Adipose tissue (tissue), 3 donors: ENCODE results near the gene HS6ST2. TPM values are rescaled to one million over a fixed set of nuclear protein-coding genes. Genes with fewer than 3 reads are reported as not detected.

Experiments
- H3K27ac ChIP-seq: one replicate; pipeline ENCODE4 v1.5.1; 2013; ENCODE audit warnings: low read depth, low read length
- WGBS, 3 donors: extraction: QIAGEN DNeasy Blood & Tissue Kit; methylation state at CpG; one replicate each; pipeline ENCODE4 v1.1.7; 2013; 5-methylcytosine and 5-hydroxymethylcytosine counted together
- polyA plus RNA-seq, 3 donors: library from polyadenylated mRNA; stranded (reverse); fragments of 200-250 nt; gene quantifications; one replicate each; pipeline ENCODE4 v1.2.3, GENCODE V29; 2013
- donor health status: healthy with polysubstance abuse.
- donor health status: Bipolar disorder and iron deficiency.
- donor health status: healthy.

HS6ST2 gene
- polyA plus RNA-seq, 3 donors: 0.10 to 0.59 TPM; not detected in 1

GRCh38 chrX:132757066-132757623 lies 201.3 kb downstream of the HS6ST2 start:
- 47 to 68% (median 50%) methylated on average over 3 of the region's 3 CpGs for WGBS, 3 donors
- H3K27ac ChIP-seq: no peak overlapping the region

DNA sequence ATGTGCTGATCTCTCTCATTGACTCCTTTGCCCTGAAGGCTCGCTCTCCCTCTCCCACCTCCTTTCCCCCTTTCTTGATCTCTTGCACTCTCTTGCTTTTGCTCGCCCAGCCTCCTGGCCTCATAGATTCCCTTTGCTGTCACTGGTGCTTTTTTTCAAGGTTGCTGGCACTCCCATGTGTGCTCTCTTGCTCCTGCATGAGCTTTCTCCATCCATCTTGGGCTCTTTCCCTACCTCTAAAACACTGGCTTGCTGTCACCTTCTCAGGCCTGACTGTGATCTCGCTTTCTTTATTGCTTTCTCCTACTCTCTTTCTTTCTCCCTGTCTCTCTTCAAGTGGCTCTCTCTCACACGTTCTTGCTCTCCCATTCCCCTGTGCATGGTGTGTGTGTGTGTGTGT lies 202.0 kb downstream of the HS6ST2 start:
- WGBS, 3 donors: 65 to 87% (median 86%) methylated on average over 4 of the region's 4 CpGs
- H3K27ac ChIP-seq: no peak overlapping the region

GRCh38 chrX:132751063-132751690 lies 207.3 kb downstream of the HS6ST2 start:
- H3K27ac ChIP-seq: no peak overlapping the region
- 31 to 74% (median 70%) methylated on average over 3 of the region's 3 CpGs for WGBS, 3 donors

DNA sequence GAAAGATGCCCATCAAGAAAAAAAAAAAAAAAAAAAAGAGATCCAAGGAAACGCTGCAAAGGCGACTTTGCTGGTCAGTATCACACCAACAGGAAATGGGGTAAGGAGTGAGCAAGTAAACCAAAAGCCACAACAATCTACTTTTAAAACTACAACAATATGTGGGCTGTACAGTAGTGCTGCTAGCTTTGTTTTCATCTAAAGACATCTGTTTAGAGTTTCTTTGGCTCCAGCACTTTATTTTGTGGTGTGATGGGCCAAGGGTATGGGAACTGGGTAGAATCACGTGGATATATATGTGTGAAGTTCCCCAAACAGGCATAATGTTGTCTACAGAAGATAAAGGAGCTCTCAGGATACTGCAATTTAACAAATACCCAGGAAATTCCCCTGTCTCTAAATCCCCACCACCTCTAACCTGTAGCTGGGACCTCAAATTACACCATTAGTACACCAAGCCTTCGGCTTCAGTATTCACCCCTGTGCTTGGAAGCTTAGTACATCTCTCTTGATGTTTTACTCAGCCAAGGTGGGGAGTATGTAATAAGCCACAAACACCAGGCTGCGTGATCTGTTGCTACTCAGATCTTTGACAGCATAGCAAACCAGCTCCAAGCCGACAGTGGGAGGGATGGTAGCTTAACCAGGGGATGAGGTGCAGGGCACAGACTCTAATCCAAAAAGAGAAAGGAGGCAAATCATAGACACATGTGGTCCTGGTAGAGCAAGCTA lies 207.9 kb downstream of the HS6ST2 start:
- no peak overlapping the region for H3K27ac ChIP-seq
- 62 to 83% (median 70%) methylated on average over 6 of the region's 6 CpGs for WGBS, 3 donors

GRCh38 chrX:132749406-132749805 lies 209.0 kb downstream of the HS6ST2 start:
- no peak overlapping the region for H3K27ac ChIP-seq
- WGBS, 3 donors: 56 to 84% (median 59%) methylated on average over 3 of the region's 3 CpGs

GRCh38 chrX:132748909-132749308 lies 209.5 kb downstream of the HS6ST2 start:
- 69 to 92% (median 84%) methylated on average over 4 of the region's 4 CpGs for WGBS, 3 donors
- H3K27ac ChIP-seq: no peak overlapping the region

GRCh38 chrX:132748268-132748667 lies 210.2 kb downstream of the HS6ST2 start:
- no peak overlapping the region for H3K27ac ChIP-seq
- WGBS, 3 donors: 80 to 89% (median 86%) methylated on average over 5 of the region's 5 CpGs

- 79 to 93% (median 86%) methylated on average over 2 of the region's 2 CpGs for WGBS, 3 donors
These were observed 212.8 kb downstream of the HS6ST2 start for GRCh38 chrX:132745593-132745992.

GRCh38 chrX:132744470-132744869 lies 214.0 kb downstream of the HS6ST2 start:
- WGBS, 3 donors: 0 to 35% (median 32%) methylated on average over 1 of the region's 1 CpG
- H3K27ac ChIP-seq: no peak overlapping the region

More at GRCh38 chrX:132745593-132745992, 212.8 kb downstream of the HS6ST2 start:
- no peak overlapping the region for H3K27ac ChIP-seq

- H3K27ac ChIP-seq: no peak overlapping the region
- WGBS, 3 donors: 70 to 92% (median 89%) methylated on average over 3 of the region's 3 CpGs
These were observed 215.3 kb downstream of the HS6ST2 start for GRCh38 chrX:132743086-132743485.

GRCh38 chrX:132742246-132742645 lies 216.2 kb downstream of the HS6ST2 start:
- 9 to 38% (median 25%) methylated on average over 1 of the region's 1 CpG for WGBS, 3 donors
- no peak overlapping the region for H3K27ac ChIP-seq

DNA sequence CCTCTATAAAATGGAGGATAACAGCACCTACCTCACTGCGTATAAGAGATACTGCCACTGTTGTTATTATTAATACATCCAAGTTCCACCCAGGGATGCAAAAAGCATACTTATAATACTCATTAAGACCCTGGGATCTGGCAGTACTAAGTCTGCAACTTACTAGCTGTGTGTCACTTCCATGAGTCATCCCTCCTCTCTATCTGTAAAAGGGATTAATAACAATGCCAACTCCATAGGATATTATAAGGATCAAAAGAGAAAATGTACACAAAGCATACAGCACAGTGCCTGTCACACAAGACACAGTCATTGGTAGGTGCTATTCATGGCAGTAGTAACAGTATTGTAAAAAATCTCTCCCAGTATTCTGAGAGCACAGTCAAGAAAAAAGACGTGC lies 216.7 kb downstream of the HS6ST2 start:
- H3K27ac ChIP-seq: no peak overlapping the region
- 59 to 74% (median 74%) methylated on average over 2 of the region's 2 CpGs for WGBS, 3 donors

- no peak overlapping the region for H3K27ac ChIP-seq
- WGBS, 3 donors: 77 to 95% (median 89%) methylated on average over 3 of the region's 3 CpGs
These were observed 217.9 kb downstream of the HS6ST2 start for GRCh38 chrX:132740316-132741123.

DNA sequence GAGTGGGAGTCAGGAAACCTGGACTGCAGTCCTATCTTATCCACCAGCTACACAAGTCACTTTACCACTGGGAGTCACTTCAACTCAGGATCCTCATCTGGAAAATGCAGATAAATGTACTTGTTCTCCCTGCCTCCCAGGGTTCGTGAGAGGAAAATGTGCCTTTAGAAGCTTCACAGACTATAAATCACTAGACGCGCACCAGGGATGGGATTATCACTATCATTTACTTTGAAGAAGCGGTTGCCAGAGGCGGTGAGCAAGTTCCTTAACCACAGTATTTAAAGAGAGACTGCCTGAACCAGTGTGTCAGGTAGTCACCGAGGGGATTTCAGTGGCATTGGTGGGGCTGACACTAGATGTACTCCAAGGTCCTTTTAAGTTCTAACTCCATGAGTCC lies 219.5 kb downstream of the HS6ST2 start:
- H3K27ac ChIP-seq: no peak overlapping the region
- WGBS, 3 donors: 68 to 85% (median 80%) methylated on average over 6 of the region's 6 CpGs

- WGBS, 3 donors: 32 to 60% (median 38%) methylated on average over 5 of the region's 5 CpGs
- H3K27ac ChIP-seq: no peak overlapping the region
These were observed 220.7 kb downstream of the HS6ST2 start for GRCh38 chrX:132737743-132738142.

GRCh38 chrX:132732236-132732635 lies 226.2 kb downstream of the HS6ST2 start:
- 68 to 95% (median 89%) methylated on average over 4 of the region's 4 CpGs for WGBS, 3 donors
- no peak overlapping the region for H3K27ac ChIP-seq

GRCh38 chrX:132730726-132731125 lies 227.7 kb downstream of the HS6ST2 start:
- no peak overlapping the region for H3K27ac ChIP-seq
- 58 to 90% (median 75%) methylated on average over 1 of the region's 1 CpG for WGBS, 3 donors

DNA sequence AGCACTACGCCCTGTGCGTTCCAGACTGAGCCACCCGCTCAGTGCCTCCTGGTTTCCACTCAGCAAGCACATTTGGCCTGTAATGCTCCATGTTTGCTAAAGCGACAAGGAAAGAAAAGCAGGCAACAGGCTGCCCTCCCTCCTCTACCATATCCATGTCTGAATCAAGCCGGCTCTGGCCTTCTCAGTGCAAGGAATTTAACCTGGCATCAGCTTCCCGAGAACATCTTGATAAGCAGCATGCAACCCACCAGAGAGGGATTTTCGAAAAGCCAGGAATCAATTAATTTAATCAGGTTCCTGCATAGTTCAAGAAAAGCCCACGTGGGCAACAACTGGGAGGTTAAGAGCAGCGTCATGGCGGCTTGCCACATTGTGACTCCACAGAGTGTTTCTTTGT lies 228.2 kb downstream of the HS6ST2 start:
- no peak overlapping the region for H3K27ac ChIP-seq
- 81 to 86% (median 82%) methylated on average over 10 of the region's 10 CpGs for WGBS, 3 donors

DNA sequence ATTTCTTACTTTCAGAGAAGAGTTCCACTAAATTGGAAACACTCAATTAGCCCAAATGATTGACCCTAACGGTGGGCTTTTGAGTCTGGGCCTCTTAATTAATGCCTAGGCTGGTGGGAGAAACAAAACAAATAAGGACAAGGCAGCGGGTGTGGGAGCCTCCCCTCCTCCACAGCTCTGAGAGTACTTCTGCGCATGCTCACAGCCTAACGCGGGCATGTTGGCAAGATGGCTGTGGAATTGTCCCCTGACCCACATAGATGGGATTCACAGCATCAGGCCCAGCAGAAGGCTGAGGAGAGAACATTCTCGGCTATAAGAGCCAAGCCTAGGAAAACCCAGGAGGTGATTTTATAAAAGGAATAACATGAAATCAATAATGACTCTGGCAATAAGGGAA lies 230.1 kb downstream of the HS6ST2 start:
- WGBS, 3 donors: 61 to 87% (median 79%) methylated on average over 6 of the region's 6 CpGs

More for the DNA sequence above, 230.1 kb downstream of the HS6ST2 start:
- H3K27ac ChIP-seq: no peak overlapping the region
